Right lobe of liver (tissue), 6 donors: ENCODE measurements around the gene ERGIC2. TPM values are rescaled to one million over a fixed set of nuclear protein-coding genes. Genes with fewer than 3 reads are reported as not detected.

Source experiments
- ATAC-seq, 4 donors: fragments of 200-7000 bp; cut with Tn5 transposase; one replicate each; pipeline ENCODE4 v1.9.1; 2020; ENCODE audit warnings: mild to moderate bottlenecking in 4 of 4, moderate library complexity in 4 of 4
- DNase-seq, 3 donors: peaks; one replicate each; pipeline ENCODE4 v3.0.0-alpha.2; 2020
- H3K27ac ChIP-seq, 3 donors: fragments of 200-600 bp; one replicate each; pipeline ENCODE4 v1.8.0; 2022
- H3K27me3 ChIP-seq, 2 donors: fragments of 200-600 bp; one replicate each; pipeline ENCODE4 v1.8.0; 2022
- H3K36me3 ChIP-seq, 4 donors: fragments of 200-600 bp; sonication (generic) in 1 of 4; one replicate each; pipeline versions ENCODE4 v1.5.1 to v1.8.0; 2017 to 2022; ENCODE audit warnings: control low read depth in 1 of 4
- H3K4me1 ChIP-seq, 4 donors: fragments of 200-600 bp; sonication (generic) in 1 of 4; one replicate each; pipeline versions ENCODE4 v1.5.1 to v1.8.0; 2017 to 2022; ENCODE audit warnings: control low read depth in 1 of 4
- H3K4me3 ChIP-seq, 3 donors: fragments of 200-600 bp; one replicate each; pipeline ENCODE4 v1.8.0; 2022
- H3K9me3 ChIP-seq, 4 donors: fragments of 200-600 bp; sonication (generic) in 1 of 4; one replicate each; pipeline versions ENCODE4 v1.5.1 to v1.8.0; 2017 to 2022; ENCODE audit warnings: control low read depth in 1 of 4
- POLR2A ChIP-seq: fragments of 450-650 bp; IDR thresholded peaks from one replicate; pipeline ENCODE4 v1.6.1; 2017; ENCODE audit warnings: antibody characterized with exemption, mild to moderate bottlenecking
- WGBS: methylation state at CpG from one replicate; pipeline ENCODE4 v1.1.6; 2018; ENCODE audit warnings: low coverage, low lambda C conversion rate; ENCODE audit not compliant: insufficient coverage; ENCODE audit errors: missing lambda C conversion rate; 5-methylcytosine and 5-hydroxymethylcytosine counted together
- intact Hi-C, 2 donors: fragments of 100-400 bp; cut with DNase I; formaldehyde crosslinking; loops; one replicate each; pipeline versions ENCODE4 v1.11.2 to v1.14.1; 2022
- total RNA-seq, 6 experiments: library from RNA; depleted of rRNA in 2 of 6; stranded (reverse); fragments of >200 nt in 2 of 6; fragmentation: NEBNext Ultra II Directional in 3 of 6; extraction: Animal tissue kit (Norgen Biotek cat#: 25700) in 3 of 6; gene quantifications; one replicate each; pipeline versions ENCODE4 v1.1.0 to v1.2.4, GENCODE V29; 2016 to 2023
- TF ChIP-seq, protein P1 (sequence below), 4 donors: fragments of 200-600 bp in 3 of 4; fragments of 450-650 bp in 1 of 4; IDR thresholded peaks; one replicate each; pipeline versions ENCODE4 v1.5.1 to v1.8.0; 2016 to 2022; ENCODE audit warnings: antibody characterized with exemption in 4 of 4, mild to moderate bottlenecking in 2 of 4
- donor health status: DM: no; HTN: yes; CAD: no.
- donor health status: DM: no; HTN: no; CAD: no.
- donor health status: DM: no; HTN: no; CAD: no.
- donor health status: DM: no; HTN: yes; CAD: no.
- donor health status: DM: no; HTN: yes; CAD: no.

ERGIC2 gene
- total RNA-seq, 6 experiments from 2014 or later = 27.8 to 54.1 (median 38.6) TPM

DNA sequence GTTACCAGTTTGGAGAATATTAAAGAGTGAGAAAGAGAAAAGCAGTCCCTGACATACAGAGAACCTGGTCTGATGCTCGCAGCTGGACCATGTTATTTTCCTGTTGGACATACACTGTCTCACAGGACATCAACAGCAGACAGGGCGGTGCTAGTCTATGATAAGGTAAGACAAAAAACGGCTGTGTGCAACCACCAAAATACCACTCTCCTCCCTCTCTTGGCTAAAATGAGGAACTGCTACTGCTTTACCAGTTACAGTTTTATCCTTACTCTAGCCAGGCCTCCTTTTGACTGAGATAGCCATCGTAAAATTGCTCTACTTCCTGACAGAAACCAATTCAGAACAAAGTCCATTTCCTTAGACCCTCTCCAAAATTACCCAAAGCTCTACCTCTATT is 47.0 kb upstream of the ERGIC2 start:
- ATAC-seq (peak in 3 of 4 donors; percentile 21 to 29 (median 29)), DNase-seq (no peak)
- Histone ChIP-seq H3K4me1 (peaks cover 0 to 17% (median 3%) of the 10 kb centered on the region in 4 donors), H3K27me3 (no peaks in the 10 kb centered on the region), H3K4me3 (no peak overlapping the region), H3K9me3 (no peaks in the 10 kb centered on the region), H3K36me3 (no peaks in the 10 kb centered on the region), H3K27ac (no peak overlapping the region)
- TF ChIP-seq POLR2A = no peak
- TF ChIP-seq, protein P1, sequence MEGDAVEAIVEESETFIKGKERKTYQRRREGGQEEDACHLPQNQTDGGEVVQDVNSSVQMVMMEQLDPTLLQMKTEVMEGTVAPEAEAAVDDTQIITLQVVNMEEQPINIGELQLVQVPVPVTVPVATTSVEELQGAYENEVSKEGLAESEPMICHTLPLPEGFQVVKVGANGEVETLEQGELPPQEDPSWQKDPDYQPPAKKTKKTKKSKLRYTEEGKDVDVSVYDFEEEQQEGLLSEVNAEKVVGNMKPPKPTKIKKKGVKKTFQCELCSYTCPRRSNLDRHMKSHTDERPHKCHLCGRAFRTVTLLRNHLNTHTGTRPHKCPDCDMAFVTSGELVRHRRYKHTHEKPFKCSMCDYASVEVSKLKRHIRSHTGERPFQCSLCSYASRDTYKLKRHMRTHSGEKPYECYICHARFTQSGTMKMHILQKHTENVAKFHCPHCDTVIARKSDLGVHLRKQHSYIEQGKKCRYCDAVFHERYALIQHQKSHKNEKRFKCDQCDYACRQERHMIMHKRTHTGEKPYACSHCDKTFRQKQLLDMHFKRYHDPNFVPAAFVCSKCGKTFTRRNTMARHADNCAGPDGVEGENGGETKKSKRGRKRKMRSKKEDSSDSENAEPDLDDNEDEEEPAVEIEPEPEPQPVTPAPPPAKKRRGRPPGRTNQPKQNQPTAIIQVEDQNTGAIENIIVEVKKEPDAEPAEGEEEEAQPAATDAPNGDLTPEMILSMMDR (IDR thresholded peaks at IDR 0.05) = peak in 1 of 4 donors; percentile 8
- intact Hi-C loops = no loop called here
- 23% methylated on average over 4 of the region's 4 CpGs for WGBS

DNA sequence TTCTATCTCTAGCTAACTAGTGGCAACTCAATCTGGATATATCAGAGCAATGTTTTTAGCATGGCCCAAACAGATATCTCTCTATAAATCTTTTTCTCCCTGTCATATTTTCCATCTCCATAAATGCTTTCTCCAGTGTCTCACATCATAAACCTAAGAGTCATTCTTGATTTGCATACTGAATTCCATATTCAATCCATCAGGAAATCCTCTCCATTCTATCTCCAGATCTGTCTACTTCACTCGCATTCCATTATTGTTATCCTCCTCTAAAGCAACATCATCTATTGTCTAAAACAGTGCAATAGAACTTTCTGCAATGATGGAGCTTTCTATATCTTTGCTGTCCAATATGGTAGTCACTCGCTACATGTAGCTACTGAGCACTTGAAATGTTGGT is 45.5 kb upstream of the ERGIC2 start:
- no peak overlapping the region for H3K27ac ChIP-seq
- ATAC-seq (no peak), DNase-seq (no peak)
- WGBS = 77% methylated on average over 2 of the region's 2 CpGs
- peaks cover 0 to 17% (median 3%) of the 10 kb centered on the region in 4 donors for H3K4me1 ChIP-seq
- TF ChIP-seq, protein P1 (IDR thresholded peaks at IDR 0.05) = no peak
- TF ChIP-seq POLR2A = no peak
- H3K27me3 ChIP-seq = no peaks in the 10 kb centered on the region
- no peaks in the 10 kb centered on the region for H3K9me3 ChIP-seq
- no peak overlapping the region for H3K4me3 ChIP-seq
- no peaks in the 10 kb centered on the region for H3K36me3 ChIP-seq
- intact Hi-C loops = no loop called here

DNA sequence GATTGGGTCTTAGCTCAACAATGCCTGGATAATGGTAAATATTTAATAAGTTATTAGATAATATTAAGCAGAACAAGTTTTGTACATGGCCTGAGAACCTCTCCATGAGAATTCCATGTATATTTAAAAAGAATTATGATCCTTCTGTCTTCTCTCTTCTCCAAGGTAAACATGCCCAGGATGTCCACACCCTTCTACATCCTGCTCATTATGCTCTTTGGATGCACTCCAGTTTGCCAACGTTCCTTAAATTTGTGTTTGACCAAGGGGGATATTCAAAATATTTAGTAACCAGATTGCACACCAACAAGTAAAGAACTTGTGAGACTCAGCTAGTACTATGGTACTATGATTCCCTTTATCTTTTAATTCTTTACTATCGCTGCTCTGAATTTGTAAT is 44.8 kb upstream of the ERGIC2 start:
- Histone ChIP-seq H3K4me3 (no peak overlapping the region), H3K27ac (no peak overlapping the region), H3K9me3 (no peaks in the 10 kb centered on the region), H3K36me3 (no peaks in the 10 kb centered on the region), H3K27me3 (no peaks in the 10 kb centered on the region), H3K4me1 (peaks cover 0 to 17% (median 3%) of the 10 kb centered on the region in 4 donors)
- no peak for ATAC-seq
- WGBS = 32% methylated on average over 2 of the region's 2 CpGs
- intact Hi-C loops = no loop called here
- no peak for DNase-seq
- TF ChIP-seq, protein P1 (IDR thresholded peaks at IDR 0.05) = no peak
- TF ChIP-seq POLR2A = no peak

DNA sequence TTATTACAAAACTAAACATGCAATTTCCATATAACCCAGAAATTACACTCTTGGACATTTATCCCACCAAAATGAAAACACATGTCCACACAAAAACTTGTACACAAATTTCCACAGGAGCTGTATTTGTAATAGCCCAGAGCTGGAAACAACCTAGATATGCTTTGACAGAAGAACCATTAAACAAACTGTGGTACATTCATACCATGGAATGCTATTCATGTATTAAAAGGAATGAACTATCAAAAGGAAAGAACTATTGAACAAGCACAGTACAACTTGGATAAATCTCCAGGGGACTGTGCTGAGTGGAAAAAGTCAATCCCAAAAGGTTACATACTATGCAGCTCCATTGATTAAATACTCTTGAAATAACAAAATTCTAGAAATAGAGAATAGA is 35.8 kb upstream of the ERGIC2 start:
- no peak for ATAC-seq
- TF ChIP-seq, protein P1 (IDR thresholded peaks at IDR 0.05) = no peak
- no peak for TF ChIP-seq POLR2A
- H3K4me1 ChIP-seq = no peaks in the 10 kb centered on the region
- no peaks in the 10 kb centered on the region for H3K36me3 ChIP-seq
- no peak overlapping the region for H3K27ac ChIP-seq
- DNase-seq = no peak
- H3K4me3 ChIP-seq = no peak overlapping the region
- H3K27me3 ChIP-seq = no peaks in the 10 kb centered on the region
- H3K9me3 ChIP-seq = no peaks in the 10 kb centered on the region
- intact Hi-C loops = no loop called here

DNA sequence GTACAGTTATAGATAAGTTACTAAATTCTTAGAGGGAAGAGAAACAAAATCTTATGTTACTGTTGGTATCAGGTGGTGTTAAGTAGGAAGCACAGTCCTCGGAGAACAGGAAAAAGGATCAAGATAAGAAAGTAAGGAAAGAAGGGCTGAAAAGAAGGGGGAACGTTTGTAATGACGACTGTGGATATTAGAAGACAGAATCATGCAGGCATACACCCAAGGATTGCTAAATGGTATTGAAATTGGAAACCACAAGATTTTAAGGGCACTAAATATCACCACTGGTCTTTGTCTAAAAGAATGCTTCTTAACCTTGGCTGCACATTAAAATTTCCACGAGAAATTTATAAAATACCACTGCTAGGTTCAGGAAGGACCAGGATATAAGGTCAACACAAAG is 34.1 kb upstream of the ERGIC2 start:
- Histone ChIP-seq H3K27me3 (no peaks in the 10 kb centered on the region), H3K27ac (no peak overlapping the region), H3K36me3 (no peaks in the 10 kb centered on the region), H3K4me3 (no peak overlapping the region), H3K9me3 (no peaks in the 10 kb centered on the region), H3K4me1 (no peaks in the 10 kb centered on the region)
- no peak for TF ChIP-seq POLR2A
- TF ChIP-seq, protein P1 (IDR thresholded peaks at IDR 0.05) = no peak
- intact Hi-C loops = no loop called here
- ATAC-seq (no peak), DNase-seq (no peak)
- WGBS = 22% methylated on average over 4 of the region's 4 CpGs
